ENCODE results near the gene B3GAT3. TPM values are rescaled to one million over a fixed set of nuclear protein-coding genes. Genes with fewer than 3 reads are reported as not detected.
A peak's percentile ranks its signal among the peaks of the same experiment; 100 is the strongest.
"Not testable (repeated sequence)": the region's sequence is repeated elsewhere in the genome, so short reads cannot be mapped to it uniquely, and the experiment has no call there.

B3GAT3 gene
- total RNA-seq, 1 donor from 2014 or later, result 91.4 TPM

- intact Hi-C loops (cut with micrococcal nuclease), result loop anchor here (5.0 to 10.0 kb wide), 4 partner anchors 36 to 239 kb away; partner anchors contain the start of genes STX5, TAF6L and TEX54
- H3K27ac Mint-ChIP-seq, result peak overlapping the region; percentile 99
- H3K36me3 Mint-ChIP-seq (ENCODE audit: low read depth), result peaks cover 66% of the 10 kb centered on the region
- H3K9me3 Mint-ChIP-seq, result no peaks in the 10 kb centered on the region
- DNase-seq, result peak; percentile 57
- peaks cover 41% of the 10 kb centered on the region for H3K4me1 Mint-ChIP-seq
- H3K27me3 Mint-ChIP-seq, result no peaks in the 10 kb centered on the region
- H3K4me3 Mint-ChIP-seq, result peak overlapping the region; percentile 19
Measured at GRCh38 chr11:62592989-62593421, 28.8 kb downstream of the B3GAT3 start.

GRCh38 chr11:62592146-62592815 lies 29.5 kb downstream of the B3GAT3 start:
- intact Hi-C loops (cut with micrococcal nuclease), result loop anchor here (5.0 to 10.0 kb wide), 4 partner anchors 35 to 240 kb away; partner anchors contain the start of genes STX5, TAF6L and TEX54
- Mint-ChIP-seq H3K36me3 (ENCODE audit: low read depth) (peaks cover 62% of the 10 kb centered on the region), H3K4me3 (peak overlapping the region; percentile 100), H3K4me1 (peaks cover 40% of the 10 kb centered on the region), H3K9me3 (no peaks in the 10 kb centered on the region), H3K27ac (peak overlapping the region; percentile 99), H3K27me3 (no peaks in the 10 kb centered on the region)
- no peak for DNase-seq

GRCh38 chr11:62591448-62592145 lies 30.2 kb downstream of the B3GAT3 start, which contains the start of gene TUT1:
Gene TUT1, minus strand, starts transcription at chr11:62591523. Its CDS starts 38 bp downstream, at chr11:62591485.
- intact Hi-C loops (cut with micrococcal nuclease), result loop anchor here (1.0 to 10.0 kb wide), 13 partner anchors 8 to 289 kb away; partner anchors contain the start of genes C11orf98, CSKMT, EML3 and HNRNPUL2
- no peaks in the 10 kb centered on the region for H3K9me3 Mint-ChIP-seq
- H3K4me1 Mint-ChIP-seq, result peaks cover 38% of the 10 kb centered on the region
- no peaks in the 10 kb centered on the region for H3K27me3 Mint-ChIP-seq
- H3K27ac Mint-ChIP-seq, result peak within 1 kb of the TSS; percentile 99
- H3K36me3 Mint-ChIP-seq (ENCODE audit: low read depth), result peaks cover 60% of the 10 kb centered on the region
- DNase-seq, result peak; percentile 99
- H3K4me3 Mint-ChIP-seq, result peak within 1 kb of the TSS; percentile 100

- Mint-ChIP-seq H3K27ac (no peak overlapping the region), H3K4me3 (peak overlapping the region; percentile 100), H3K9me3 (no peaks in the 10 kb centered on the region), H3K36me3 (ENCODE audit: low read depth) (peaks cover 44% of the 10 kb centered on the region), H3K4me1 (peaks cover 31% of the 10 kb centered on the region), H3K27me3 (no peaks in the 10 kb centered on the region)
- intact Hi-C loops (cut with micrococcal nuclease), result no loop called here
- DNase-seq, result peak; percentile 76
Measured at GRCh38 chr11:62588966-62589637, 32.7 kb downstream of the B3GAT3 start.

GRCh38 chr11:62585356-62585755 lies 36.4 kb downstream of the B3GAT3 start:
- H3K27me3 Mint-ChIP-seq; H3K27ac Mint-ChIP-seq; H3K4me3 Mint-ChIP-seq; intact Hi-C loops (cut with micrococcal nuclease); H3K9me3 Mint-ChIP-seq; DNase-seq; H3K4me1 Mint-ChIP-seq: not testable (repeated sequence)
- H3K36me3 Mint-ChIP-seq (ENCODE audit: low read depth), result peaks cover 35% of the 10 kb centered on the region

GRCh38 chr11:62581735-62582134 lies 40.1 kb downstream of the B3GAT3 start:
- H3K4me3 Mint-ChIP-seq; H3K4me1 Mint-ChIP-seq; H3K27ac Mint-ChIP-seq; intact Hi-C loops (cut with micrococcal nuclease); H3K27me3 Mint-ChIP-seq; DNase-seq; H3K9me3 Mint-ChIP-seq: not testable (repeated sequence)
- H3K36me3 Mint-ChIP-seq (ENCODE audit: low read depth), result peaks cover 32% of the 10 kb centered on the region

- H3K27me3 Mint-ChIP-seq, result no peaks in the 10 kb centered on the region
- no peak for DNase-seq
- H3K36me3 Mint-ChIP-seq (ENCODE audit: low read depth), result peaks cover 33% of the 10 kb centered on the region
- H3K27ac Mint-ChIP-seq, result no peak overlapping the region
- peaks cover 4% of the 10 kb centered on the region for H3K4me1 Mint-ChIP-seq
- H3K9me3 Mint-ChIP-seq, result no peaks in the 10 kb centered on the region
- intact Hi-C loops (cut with micrococcal nuclease), result no loop called here
- H3K4me3 Mint-ChIP-seq, result no peak overlapping the region
Measured at GRCh38 chr11:62580959-62581715, 40.6 kb downstream of the B3GAT3 start.

- no peaks in the 10 kb centered on the region for H3K27me3 Mint-ChIP-seq
- intact Hi-C loops (cut with micrococcal nuclease), result no loop called here
- no peak overlapping the region for H3K27ac Mint-ChIP-seq
- H3K4me1 Mint-ChIP-seq, result peaks cover 14% of the 10 kb centered on the region
- no peak overlapping the region for H3K4me3 Mint-ChIP-seq
- no peak for DNase-seq
- no peaks in the 10 kb centered on the region for H3K9me3 Mint-ChIP-seq
- peaks cover 40% of the 10 kb centered on the region for H3K36me3 Mint-ChIP-seq (ENCODE audit: low read depth)
Measured at GRCh38 chr11:62579252-62579651, 42.5 kb downstream of the B3GAT3 start.

- no peak overlapping the region for H3K27ac Mint-ChIP-seq
Measured at GRCh38 chr11:62578541-62578940, 43.2 kb downstream of the B3GAT3 start.

GRCh38 chr11:62577046-62577714 lies 44.6 kb downstream of the B3GAT3 start:
- Mint-ChIP-seq H3K4me1 (peaks cover 22% of the 10 kb centered on the region), H3K27me3 (no peaks in the 10 kb centered on the region), H3K36me3 (ENCODE audit: low read depth) (peaks cover 54% of the 10 kb centered on the region), H3K27ac (no peak overlapping the region), H3K4me3 (no peak overlapping the region), H3K9me3 (no peaks in the 10 kb centered on the region)
- intact Hi-C loops (cut with micrococcal nuclease), result no loop called here
- no peak for DNase-seq

More at GRCh38 chr11:62578541-62578940, 43.2 kb downstream of the B3GAT3 start:
- Mint-ChIP-seq H3K4me1 (peaks cover 14% of the 10 kb centered on the region), H3K4me3 (no peak overlapping the region), H3K36me3 (ENCODE audit: low read depth) (peaks cover 42% of the 10 kb centered on the region), H3K27me3 (no peaks in the 10 kb centered on the region), H3K9me3 (no peaks in the 10 kb centered on the region)
- DNase-seq, result no peak
- intact Hi-C loops (cut with micrococcal nuclease), result no loop called here

- Mint-ChIP-seq H3K27me3 (no peaks in the 10 kb centered on the region), H3K4me1 (peaks cover 31% of the 10 kb centered on the region), H3K36me3 (ENCODE audit: low read depth) (peaks cover 61% of the 10 kb centered on the region), H3K4me3 (peak overlapping the region; percentile 96), H3K27ac (peak overlapping the region; percentile 42), H3K9me3 (no peaks in the 10 kb centered on the region)
- peak; percentile 56 for DNase-seq
- intact Hi-C loops (cut with micrococcal nuclease), result no loop called here
Measured at GRCh38 chr11:62575837-62576236, 45.9 kb downstream of the B3GAT3 start.

GRCh38 chr11:62575156-62575555 lies 46.6 kb downstream of the B3GAT3 start:
- Mint-ChIP-seq H3K36me3 (ENCODE audit: low read depth) (peaks cover 64% of the 10 kb centered on the region), H3K4me3 (peak overlapping the region; percentile 96), H3K9me3 (no peaks in the 10 kb centered on the region), H3K27ac (peak overlapping the region; percentile 96), H3K27me3 (no peaks in the 10 kb centered on the region), H3K4me1 (peaks cover 34% of the 10 kb centered on the region)
- DNase-seq, result peak; percentile 67
- intact Hi-C loops (cut with micrococcal nuclease), result no loop called here

Data from activated CD4-positive, alpha-beta T cell treated with anti-CD3 and anti-CD28 coated beads, Interleukin-2, amount 10 ng/mL, durations not matched to agents 24 days and 14 days (primary cell).